NT2/D1 (cell line): ENCODE data around the gene GAS6.

Experiments
- DNase-seq: peaks from one replicate; pipeline ENCODE4 v3.0.0-alpha.2; 2011; ENCODE audit warnings: low read depth, low spot score
- H3K27me3 ChIP-seq: 2 replicates; pipeline ENCODE4 v1.6.0; 2011; ENCODE audit warnings: mild to moderate bottlenecking; ENCODE audit not compliant: insufficient read length, insufficient read depth
- H3K36me3 ChIP-seq: 2 replicates; pipeline ENCODE4 v1.6.1; 2011; ENCODE audit warnings: mild to moderate bottlenecking, low read length, mixed read lengths; ENCODE audit not compliant: insufficient read depth, insufficient read length
- H3K4me1 ChIP-seq: 2 replicates; pipeline ENCODE4 v1.5.1; 2011; ENCODE audit not compliant: insufficient read depth, insufficient read length
- H3K4me3 ChIP-seq: 2 replicates; pipeline ENCODE4 v1.5.1; 2011; ENCODE audit warnings: low read depth; ENCODE audit not compliant: insufficient read length
- H3K9ac ChIP-seq: 2 replicates; pipeline ENCODE4 v1.6.0; 2011; ENCODE audit warnings: low read depth; ENCODE audit not compliant: insufficient read length
- H3K9me3 ChIP-seq: 2 replicates; pipeline ENCODE4 v1.5.1; 2011; ENCODE audit warnings: mild to moderate bottlenecking, low read length; ENCODE audit not compliant: insufficient read depth
- SUZ12 ChIP-seq: IDR thresholded peaks from 2 replicates; pipeline ENCODE4 v1.6.1; 2011; ENCODE audit not compliant: insufficient read length, insufficient read depth; ENCODE audit errors: extremely low read depth
- YY1 ChIP-seq: IDR thresholded peaks from 2 replicates; pipeline ENCODE4 v1.6.1; 2011; ENCODE audit not compliant: insufficient read length, insufficient read depth
- ZNF274 ChIP-seq: IDR thresholded peaks from 2 replicates; pipeline ENCODE4 v1.6.1; 2011; ENCODE audit warnings: mild to moderate bottlenecking, low read depth, low read length

Gene GAS6

DNA sequence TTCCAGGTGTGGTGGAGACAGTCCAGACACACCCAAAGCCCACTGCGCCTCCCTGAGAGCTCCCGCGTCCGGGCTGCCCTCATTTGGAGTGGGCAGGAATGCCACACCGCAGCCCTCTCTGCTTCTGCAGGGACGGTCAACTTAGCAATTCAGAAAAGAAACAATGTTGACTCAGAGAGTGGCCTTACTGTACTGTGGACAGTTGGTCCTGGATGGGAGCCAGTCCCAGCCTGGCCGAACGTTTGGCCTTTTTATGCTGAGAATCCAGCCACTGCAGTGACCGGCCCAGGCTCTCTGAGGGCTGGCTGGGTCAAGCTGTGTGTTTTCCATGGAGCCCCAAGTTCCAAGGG lies 7.2 kb downstream of the GAS6 start:
- H3K27me3 ChIP-seq = no peaks in the 10 kb centered on the region
- H3K4me3 ChIP-seq = no peak overlapping the region
- TF ChIP-seq SUZ12 = no peak
- no peak for TF ChIP-seq ZNF274
- TF ChIP-seq YY1 = no peak
- peaks cover 31% of the 10 kb centered on the region for H3K4me1 ChIP-seq
- DNase-seq = no peak
- H3K36me3 ChIP-seq = peaks cover 34% of the 10 kb centered on the region
- no peaks in the 10 kb centered on the region for H3K9me3 ChIP-seq
- no peak overlapping the region for H3K9ac ChIP-seq

DNA sequence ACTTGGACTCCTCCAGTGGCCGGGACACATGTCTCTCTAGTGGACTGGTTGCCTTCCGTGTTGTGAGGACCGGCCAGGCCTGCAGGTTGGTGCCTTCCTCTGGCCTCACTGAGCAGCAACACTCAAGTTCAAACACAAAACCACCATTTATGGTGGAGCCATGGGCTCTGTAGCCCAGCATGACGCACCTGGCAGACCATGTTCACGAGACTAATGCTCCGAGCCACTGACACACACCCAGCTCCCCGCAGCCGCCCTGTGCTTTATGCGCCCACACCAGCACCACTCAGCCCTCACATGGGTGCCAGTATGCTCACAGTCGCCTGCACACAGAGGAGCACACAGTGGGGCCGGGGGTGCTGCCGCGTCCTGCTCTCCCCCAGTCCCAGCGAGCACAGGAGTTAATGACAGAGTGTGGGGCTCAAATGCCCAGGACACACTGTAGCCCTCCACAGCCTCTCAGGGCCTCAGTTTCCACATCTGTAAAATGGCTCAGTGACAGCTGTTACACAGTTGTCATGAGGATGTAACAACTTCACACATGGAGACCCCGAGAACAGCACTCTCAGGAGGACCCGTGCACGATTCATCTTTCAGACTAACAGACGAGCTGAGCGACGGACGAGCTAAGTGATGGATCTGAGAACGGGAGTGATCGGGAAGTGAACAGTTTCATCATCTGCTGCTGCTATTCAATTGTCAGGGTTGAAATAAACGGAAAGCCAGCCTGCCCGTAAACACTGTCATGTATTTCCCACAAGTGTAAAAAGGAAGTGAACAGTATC lies 7.8 kb downstream of the GAS6 start:
- TF ChIP-seq ZNF274 (no peak), SUZ12 (no peak), YY1 (no peak)

DNA sequence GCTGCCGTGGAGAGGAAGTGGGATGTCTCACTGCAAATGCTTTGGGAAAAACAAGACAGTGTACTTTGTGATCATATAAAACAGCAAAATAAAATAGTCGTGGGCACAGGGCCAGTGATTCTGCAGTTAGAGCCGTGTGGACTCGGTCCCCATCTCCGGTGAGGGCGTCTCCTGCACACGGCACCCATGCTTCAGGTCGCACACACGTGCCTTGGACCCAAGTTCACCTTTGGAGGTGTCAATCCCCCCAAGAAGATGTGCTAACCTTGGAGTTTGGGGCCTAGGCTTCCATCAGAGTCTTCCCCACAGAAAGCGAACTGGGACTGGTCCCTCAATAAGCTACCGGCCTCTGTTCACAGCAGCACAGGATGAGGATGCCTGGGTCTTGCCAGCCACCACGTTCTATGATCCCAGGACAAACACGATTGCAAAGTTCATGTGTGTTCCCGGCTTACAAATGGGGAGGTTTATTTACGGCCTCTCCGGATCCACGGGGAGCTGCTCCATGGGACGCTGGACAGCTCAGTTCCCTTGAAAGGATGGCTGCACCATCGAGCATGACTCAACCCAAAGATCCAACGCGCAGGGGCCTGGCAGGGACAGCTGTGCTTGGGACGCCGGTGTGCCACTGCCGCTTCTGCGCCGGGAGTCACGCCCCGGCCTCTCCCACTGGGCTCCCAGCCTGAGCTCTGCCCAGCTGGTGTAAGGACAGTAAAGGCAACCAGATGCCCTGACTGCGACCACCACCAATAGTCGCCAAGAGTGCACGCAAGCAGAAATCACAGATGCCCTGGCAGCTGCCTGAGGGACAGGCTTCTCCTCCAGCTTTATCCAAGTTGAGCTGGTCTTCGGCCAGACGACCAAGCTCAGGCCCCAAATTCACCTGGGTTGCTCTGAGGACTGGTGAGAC lies 8.6 kb downstream of the GAS6 start:
- H3K4me3 ChIP-seq = no peak overlapping the region
- TF ChIP-seq ZNF274 = no peak
- H3K4me1 ChIP-seq = peaks cover 22% of the 10 kb centered on the region
- no peak overlapping the region for H3K9ac ChIP-seq
- no peaks in the 10 kb centered on the region for H3K27me3 ChIP-seq
- no peaks in the 10 kb centered on the region for H3K9me3 ChIP-seq
- H3K36me3 ChIP-seq = peaks cover 37% of the 10 kb centered on the region
- DNase-seq = no peak

More for the DNA sequence above, 7.8 kb downstream of the GAS6 start:
- H3K27me3 ChIP-seq = no peaks in the 10 kb centered on the region
- peaks cover 27% of the 10 kb centered on the region for H3K4me1 ChIP-seq
- H3K9me3 ChIP-seq = no peaks in the 10 kb centered on the region
- no peak overlapping the region for H3K9ac ChIP-seq
- DNase-seq = no peak
- no peak overlapping the region for H3K4me3 ChIP-seq
- peaks cover 34% of the 10 kb centered on the region for H3K36me3 ChIP-seq

DNA sequence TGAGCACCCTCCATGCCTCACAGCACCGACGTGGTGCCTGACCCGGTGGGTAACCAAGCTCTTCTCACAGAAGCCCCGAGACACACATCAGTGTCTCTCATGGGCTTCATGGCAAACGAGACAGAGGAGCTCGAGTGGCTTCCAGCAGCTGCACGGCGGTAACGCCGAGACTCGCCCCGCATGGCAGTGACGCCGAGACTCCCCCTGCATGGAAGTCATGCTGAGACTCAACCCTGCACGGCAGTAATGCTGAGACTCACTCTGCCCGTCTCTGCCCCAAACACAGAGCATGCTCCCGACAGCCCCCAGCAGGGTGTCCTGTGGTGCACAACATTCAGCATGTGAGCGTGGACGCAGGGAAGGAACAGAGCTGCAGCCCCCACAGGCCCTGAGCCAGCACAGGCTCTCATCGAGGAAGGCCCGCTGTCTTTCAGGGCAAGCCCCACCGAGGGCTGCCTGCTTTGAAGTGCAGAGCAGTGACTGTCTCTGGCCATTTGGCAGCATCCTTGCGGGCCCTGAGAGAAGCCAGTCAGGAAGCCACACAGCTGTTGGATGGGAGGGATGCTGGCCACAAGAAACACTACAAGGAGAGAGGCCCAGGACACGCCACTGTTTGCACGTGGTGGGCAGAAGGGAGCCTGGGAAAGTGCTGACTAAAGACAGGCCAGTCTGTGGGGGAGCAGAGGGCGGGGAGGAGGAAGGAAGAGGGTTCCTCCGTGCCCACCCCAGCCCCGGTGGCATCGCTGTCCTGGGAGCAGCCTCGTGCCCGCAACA lies 9.5 kb downstream of the GAS6 start:
- no peak overlapping the region for H3K4me3 ChIP-seq
- no peaks in the 10 kb centered on the region for H3K9me3 ChIP-seq
- peaks cover 13% of the 10 kb centered on the region for H3K4me1 ChIP-seq
- DNase-seq = no peak
- H3K9ac ChIP-seq = no peak overlapping the region
- peaks cover 37% of the 10 kb centered on the region for H3K36me3 ChIP-seq
- H3K27me3 ChIP-seq = no peaks in the 10 kb centered on the region
- TF ChIP-seq YY1 = no peak
- TF ChIP-seq ZNF274 = no peak
- no peak for TF ChIP-seq SUZ12

DNA sequence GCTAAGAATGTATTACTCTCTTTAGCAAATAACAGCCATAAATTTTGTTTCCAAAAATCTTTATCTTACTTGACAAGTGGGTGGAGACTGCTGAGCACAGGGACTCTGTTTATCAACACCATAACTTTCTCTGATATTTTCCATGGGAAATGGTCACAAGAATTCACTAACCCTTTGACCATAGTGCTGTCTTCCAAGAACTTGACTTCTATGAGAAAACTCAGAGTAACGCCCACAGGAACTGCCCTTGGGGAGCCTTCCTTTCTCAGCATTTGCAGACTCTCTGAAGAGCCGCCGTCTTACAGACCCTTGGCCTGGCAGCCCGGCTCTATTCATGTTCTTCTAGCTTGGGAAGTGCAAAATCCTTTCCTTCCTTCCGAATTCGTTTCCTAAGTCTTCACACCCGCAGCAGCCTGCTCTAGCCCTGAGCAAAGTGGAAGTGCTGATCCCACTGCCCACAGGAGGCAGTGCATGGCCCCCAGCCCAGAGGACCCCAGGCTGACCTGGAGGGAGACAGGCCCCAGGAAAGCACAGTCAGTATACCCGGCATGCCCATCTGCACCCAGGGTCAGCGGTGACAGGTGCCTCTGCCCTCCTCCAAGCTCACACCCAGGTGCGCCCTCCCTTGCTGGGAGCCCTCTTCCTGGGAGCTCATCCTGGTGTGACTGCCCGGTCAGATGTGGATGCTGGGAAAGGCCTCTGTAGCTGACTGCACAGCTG lies 10.2 kb downstream of the GAS6 start:
- peaks cover 13% of the 10 kb centered on the region for H3K4me1 ChIP-seq
- no peak overlapping the region for H3K4me3 ChIP-seq
- H3K36me3 ChIP-seq = peaks cover 37% of the 10 kb centered on the region
- H3K27me3 ChIP-seq = no peaks in the 10 kb centered on the region
- peak overlapping the region; percentile 34 for H3K9ac ChIP-seq
- no peak for DNase-seq
- TF ChIP-seq YY1 (no peak), SUZ12 (no peak), ZNF274 (no peak)
- no peaks in the 10 kb centered on the region for H3K9me3 ChIP-seq

DNA sequence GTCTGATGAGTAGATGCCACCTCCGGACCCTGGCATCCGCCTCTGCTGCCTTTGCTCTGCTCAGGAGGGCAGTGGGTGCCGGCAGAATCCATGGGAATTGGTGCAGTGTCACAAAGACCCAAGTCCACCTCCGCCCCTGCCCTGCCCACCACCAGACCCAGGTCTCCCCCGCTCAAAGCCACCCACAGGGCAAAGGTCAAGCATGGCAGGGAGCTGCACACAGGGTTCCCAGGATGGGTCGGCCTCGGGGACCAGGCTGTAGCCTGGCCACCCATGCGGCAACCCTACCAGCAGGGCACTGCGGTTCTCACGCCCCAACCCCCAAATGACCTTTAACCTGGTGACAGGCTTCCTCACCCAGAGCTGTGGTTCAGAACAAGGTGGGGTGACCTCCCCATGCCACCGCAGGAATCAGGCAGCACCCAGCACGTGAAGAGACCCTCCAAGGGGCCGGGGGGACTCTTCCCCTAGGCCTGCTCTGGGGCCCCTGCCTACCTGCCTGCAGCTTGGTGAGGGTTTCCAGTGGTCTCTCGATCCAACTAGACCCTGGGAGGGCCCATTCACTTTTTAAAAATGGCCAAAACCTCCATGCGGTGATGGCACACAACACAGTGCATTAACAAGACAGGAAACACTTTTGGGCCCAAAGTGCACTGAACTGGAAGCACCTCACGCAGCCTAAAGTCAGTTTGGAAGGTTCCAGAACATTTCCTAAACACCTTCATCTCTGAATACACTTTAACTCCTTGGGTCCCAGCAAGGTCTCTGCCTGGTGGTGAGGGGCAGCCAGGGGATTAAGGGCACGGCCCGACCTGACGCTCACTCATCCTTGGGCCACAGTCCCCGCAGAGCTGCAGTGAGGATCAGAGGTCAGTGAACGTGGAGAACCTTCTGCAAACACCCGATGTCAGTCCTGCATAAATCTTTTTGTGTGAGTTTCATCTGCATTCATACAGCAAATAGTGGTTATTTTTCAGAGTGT lies 11.0 kb downstream of the GAS6 start:
- Histone ChIP-seq H3K4me3 (no peak overlapping the region), H3K9me3 (no peaks in the 10 kb centered on the region), H3K27me3 (no peaks in the 10 kb centered on the region), H3K9ac (no peak overlapping the region), H3K4me1 (peaks cover 11% of the 10 kb centered on the region), H3K36me3 (peaks cover 39% of the 10 kb centered on the region)
- DNase-seq = no peak
- TF ChIP-seq SUZ12 (no peak), ZNF274 (no peak), YY1 (no peak)
